PFSK-1 (cell line): ENCODE measurements around the gene IL17RD.

Experiments used
- FOXP2 ChIP-seq: optimal IDR thresholded peaks from 2 replicates; pipeline ENCODE3; 2011; ENCODE audit warnings: borderline replicate concordance, control low read depth, inconsistent platforms; ENCODE audit not compliant: insufficient read depth; ENCODE audit errors: extremely low read length, extremely low read depth
- POLR2AphosphoS5 ChIP-seq: IDR thresholded peaks from 2 replicates; pipeline ENCODE4 v1.6.1; 2012; ENCODE audit warnings: low read depth, mild to moderate bottlenecking, control low read depth, low read length, moderate library complexity
- REST ChIP-seq, 2 experiments: IDR thresholded peaks; 2 replicates each; pipeline versions ENCODE4 v1.6.1 to v1.8.0; 2011 to 2012; ENCODE audit warnings: low read depth in 2 of 2, low read length in 2 of 2, control low read depth in 1 of 2, inconsistent platforms in 1 of 2, mild to moderate bottlenecking in 1 of 2, moderate library complexity in 1 of 2; ENCODE audit not compliant: insufficient read depth in 1 of 2
- SIN3A ChIP-seq: IDR thresholded peaks from 2 replicates; pipeline ENCODE4 v1.6.1; 2012; ENCODE audit warnings: mild to moderate bottlenecking, low read length, moderate library complexity, borderline replicate concordance; ENCODE audit not compliant: insufficient read depth
- TAF1 ChIP-seq: IDR thresholded peaks from 2 replicates; pipeline ENCODE4 v1.6.1; 2012; ENCODE audit warnings: low read length, control low read depth, borderline replicate concordance; ENCODE audit not compliant: insufficient read depth

GRCh38 chr3:57095363-57095762, 69.8 kb downstream of the IL17RD start:
- TF ChIP-seq TAF1 (no peak), SIN3A (no peak), POLR2AphosphoS5 (no peak), FOXP2 (no peak), REST (IDR thresholded peaks at IDR 0.05; ENCODE audit: insufficient read depth in 1 of 2, low read depth in 2 of 2, low read length in 2 of 2) (no peak)
